MCF 10A (cell line): ENCODE data around the gene PHACTR1. TPM values are rescaled to one million over a fixed set of nuclear protein-coding genes. Genes with fewer than 3 reads are reported as not detected.

ENCODE experiments used
- BruUV-seq: library from RNA; stranded (reverse); fragments of 400-500 nt; replicated peaks from 2 replicates; lab custom pipeline; 2021; lab: Mats Ljungman, UMichigan
- CTCF ChIA-PET: fragments of 300-600 bp; sonication (Branson Sonifier 250); formaldehyde crosslinking; extraction: SDS; loops from one replicate; lab custom pipeline; 2021; ENCODE audit warnings: antibody characterized with exemption, inconsistent platforms; lab: Yijun Ruan, JAX
- POLR2A ChIA-PET: fragments of 300-600, 350-650 bp; sonication (Branson Sonifier 250); formaldehyde crosslinking; extraction: SDS; loops from one replicate; lab custom pipeline; 2020; ENCODE audit warnings: antibody characterized with exemption, inconsistent platforms; lab: Yijun Ruan, JAX
- DNase-seq: peaks from one replicate; pipeline ENCODE4 v3.0.0-alpha.2; 2018; ENCODE audit not compliant: unreplicated experiment
- H3K27ac Mint-ChIP-seq: one replicate; pipeline ENCODE4 v1.8.0; 2022; ENCODE audit warnings: mild to moderate bottlenecking, low read depth, mixed read lengths; ENCODE audit not compliant: unreplicated experiment
- H3K27me3 Mint-ChIP-seq: one replicate; pipeline ENCODE4 v1.8.0; 2022; ENCODE audit warnings: mixed read lengths; ENCODE audit not compliant: insufficient read depth, unreplicated experiment
- H3K36me3 Mint-ChIP-seq: one replicate; pipeline ENCODE4 v1.8.0; 2022; ENCODE audit warnings: mild to moderate bottlenecking, moderate library complexity, mixed read lengths; ENCODE audit not compliant: insufficient read depth, unreplicated experiment
- H3K4me1 Mint-ChIP-seq: one replicate; pipeline ENCODE4 v1.8.0; 2022; ENCODE audit warnings: mixed read lengths; ENCODE audit not compliant: insufficient read depth, unreplicated experiment
- H3K4me3 Mint-ChIP-seq: one replicate; pipeline ENCODE4 v1.8.0; 2022; ENCODE audit warnings: mild to moderate bottlenecking, moderate library complexity, mixed read lengths; ENCODE audit not compliant: unreplicated experiment
- H3K9me3 Mint-ChIP-seq: one replicate; pipeline ENCODE4 v1.8.0; 2022; ENCODE audit warnings: mixed read lengths; ENCODE audit not compliant: unreplicated experiment
- intact Hi-C: fragments of 100-400 bp; cut with micrococcal nuclease; formaldehyde crosslinking; loops from 2 replicates; pipeline ENCODE4 v1.14.1; 2022
- total RNA-seq: library from RNA; stranded (reverse); gene quantifications from 2 replicates; pipeline ENCODE4 v1.2.3, GENCODE V29; 2022
- TF ChIP-seq, protein P1 (sequence below): fragments of 200-600 bp; IDR thresholded peaks from one replicate; pipeline ENCODE4 v1.8.0; 2022; ENCODE audit warnings: antibody characterized with exemption, mild to moderate bottlenecking; ENCODE audit not compliant: unreplicated experiment

PHACTR1 gene
- total RNA-seq, 1 experiment from 2014 or later = not detected

DNA sequence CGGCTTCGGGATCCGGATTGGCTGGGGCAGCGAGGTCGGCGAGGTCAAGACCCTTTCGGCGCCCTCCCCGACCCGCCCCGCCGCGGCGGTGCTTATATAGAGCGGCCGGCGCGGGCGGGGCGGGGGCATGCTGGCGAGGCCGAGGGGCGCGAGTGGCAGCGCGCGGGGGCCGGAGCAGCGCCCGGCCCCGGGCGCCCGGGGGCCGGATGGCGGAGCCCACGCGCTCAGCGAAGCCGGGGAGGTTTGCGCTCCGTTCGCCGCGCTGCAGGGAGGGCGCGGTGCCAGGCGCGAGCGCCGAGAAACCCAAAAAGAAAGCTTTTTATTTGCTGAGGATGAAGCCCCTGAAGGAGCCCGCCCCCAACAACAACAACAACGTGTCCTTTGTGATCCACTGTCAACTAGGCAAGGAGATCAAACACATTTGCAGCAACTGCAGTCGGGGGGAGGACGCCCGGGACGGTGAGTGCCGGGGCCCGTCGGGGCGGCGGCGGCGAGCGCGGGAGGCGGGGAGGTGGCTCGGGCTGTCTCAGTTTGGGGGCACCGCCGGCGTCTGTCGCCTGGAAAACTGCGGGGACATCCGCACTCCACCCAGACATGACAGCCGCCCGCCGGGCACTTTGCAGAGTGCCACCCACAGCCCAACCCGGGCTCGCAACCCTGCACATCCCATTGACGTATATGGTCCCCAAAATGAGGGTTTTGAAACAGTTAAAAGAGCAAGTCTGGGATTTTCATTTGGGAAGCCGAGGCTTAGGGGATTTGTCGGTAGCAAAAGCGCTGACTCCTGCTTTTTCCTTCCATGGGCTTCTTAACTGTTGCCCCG lies 297.3 kb downstream of the PHACTR1 start:
- Mint-ChIP-seq H3K27ac (no peak overlapping the region), H3K36me3 (no peaks in the 10 kb centered on the region), H3K4me3 (no peak overlapping the region), H3K4me1 (no peaks in the 10 kb centered on the region), H3K9me3 (no peaks in the 10 kb centered on the region), H3K27me3 (peaks cover 68% of the 10 kb centered on the region)
- CTCF ChIA-PET = interaction anchor here (0.7 kb wide), 1 partner anchor 99 kb away, joined by 4 read pairs; no protein-coding TSS in a partner anchor
- no TSS peak for BruUV-seq
- TF ChIP-seq, protein P1, sequence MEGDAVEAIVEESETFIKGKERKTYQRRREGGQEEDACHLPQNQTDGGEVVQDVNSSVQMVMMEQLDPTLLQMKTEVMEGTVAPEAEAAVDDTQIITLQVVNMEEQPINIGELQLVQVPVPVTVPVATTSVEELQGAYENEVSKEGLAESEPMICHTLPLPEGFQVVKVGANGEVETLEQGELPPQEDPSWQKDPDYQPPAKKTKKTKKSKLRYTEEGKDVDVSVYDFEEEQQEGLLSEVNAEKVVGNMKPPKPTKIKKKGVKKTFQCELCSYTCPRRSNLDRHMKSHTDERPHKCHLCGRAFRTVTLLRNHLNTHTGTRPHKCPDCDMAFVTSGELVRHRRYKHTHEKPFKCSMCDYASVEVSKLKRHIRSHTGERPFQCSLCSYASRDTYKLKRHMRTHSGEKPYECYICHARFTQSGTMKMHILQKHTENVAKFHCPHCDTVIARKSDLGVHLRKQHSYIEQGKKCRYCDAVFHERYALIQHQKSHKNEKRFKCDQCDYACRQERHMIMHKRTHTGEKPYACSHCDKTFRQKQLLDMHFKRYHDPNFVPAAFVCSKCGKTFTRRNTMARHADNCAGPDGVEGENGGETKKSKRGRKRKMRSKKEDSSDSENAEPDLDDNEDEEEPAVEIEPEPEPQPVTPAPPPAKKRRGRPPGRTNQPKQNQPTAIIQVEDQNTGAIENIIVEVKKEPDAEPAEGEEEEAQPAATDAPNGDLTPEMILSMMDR = no peak
- POLR2A ChIA-PET = no interaction called here
- intact Hi-C loops = no loop called here
- no peak for DNase-seq

DNA sequence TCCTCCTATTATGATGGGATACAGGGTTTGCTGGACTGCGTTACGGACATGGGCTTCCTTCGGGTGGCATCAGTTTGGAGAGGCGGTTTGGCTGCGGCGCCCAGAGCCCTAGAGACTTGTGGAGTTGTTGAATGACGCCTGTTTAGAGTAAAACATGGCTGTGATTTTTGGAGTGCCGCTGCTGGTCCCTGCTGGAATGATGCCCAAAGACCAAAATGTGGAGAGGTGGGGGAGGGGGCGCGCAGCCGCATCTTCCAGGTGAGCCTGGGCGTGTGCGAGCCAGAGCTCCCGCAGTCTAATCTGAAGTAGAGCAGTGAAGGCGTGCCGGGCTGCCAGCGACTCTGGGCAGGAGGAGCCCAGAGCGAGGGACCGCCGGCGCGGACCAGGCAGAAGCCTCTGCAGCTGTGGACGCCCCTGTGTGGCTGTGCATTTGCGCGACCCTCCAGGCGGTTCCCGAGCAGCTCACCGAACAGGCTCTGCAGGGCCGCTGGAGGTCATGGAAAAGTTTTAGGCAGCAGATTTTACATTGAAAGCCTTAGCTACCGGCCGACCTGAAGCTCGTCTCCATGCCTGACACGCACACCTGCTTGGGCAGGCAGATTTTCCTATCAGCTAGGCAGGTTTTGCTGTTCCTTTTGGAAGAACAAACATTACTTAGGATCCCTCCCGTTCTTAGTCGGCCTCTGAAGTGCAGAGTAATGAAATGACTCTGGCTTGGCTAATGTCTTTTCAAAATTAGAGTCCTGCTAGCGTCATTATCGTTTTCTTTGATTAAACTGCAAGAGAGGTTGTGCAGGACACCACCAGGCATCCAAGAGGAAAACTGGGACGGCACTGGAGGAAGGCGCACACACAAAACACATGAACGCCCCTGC lies 298.2 kb downstream of the PHACTR1 start:
- H3K4me3 Mint-ChIP-seq = no peak overlapping the region
- H3K27me3 Mint-ChIP-seq = peaks cover 62% of the 10 kb centered on the region
- CTCF ChIA-PET = interaction anchor here (0.7 kb wide), 1 partner anchor 1887 kb away, joined by 5 read pairs; no protein-coding TSS in a partner anchor
- H3K27ac Mint-ChIP-seq = no peak overlapping the region
- POLR2A ChIA-PET = no interaction called here
- TF ChIP-seq, protein P1 = no peak
- no peaks in the 10 kb centered on the region for H3K9me3 Mint-ChIP-seq
- H3K4me1 Mint-ChIP-seq = no peaks in the 10 kb centered on the region
- intact Hi-C loops = no loop called here
- no TSS peak for BruUV-seq
- no peak for DNase-seq
- H3K36me3 Mint-ChIP-seq = no peaks in the 10 kb centered on the region

DNA sequence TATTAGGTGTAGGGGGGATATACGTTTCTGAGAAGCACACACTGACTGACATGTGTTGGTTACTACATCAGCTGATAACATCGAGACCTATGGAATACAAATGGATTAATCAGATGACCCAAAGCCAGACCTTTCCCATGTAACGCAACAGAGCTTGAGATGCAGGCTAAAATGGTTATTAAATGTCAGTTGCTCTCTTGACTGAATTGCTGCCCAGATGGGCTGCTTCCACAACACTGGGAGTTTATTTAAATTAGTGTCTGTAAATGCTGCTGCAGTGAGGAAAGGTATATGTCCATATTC lies 298.8 kb downstream of the PHACTR1 start:
- H3K27ac Mint-ChIP-seq = no peak overlapping the region
- ChIA-PET POLR2A (no interaction called here), CTCF (no interaction called here)
- no peaks in the 10 kb centered on the region for H3K9me3 Mint-ChIP-seq
- intact Hi-C loops = no loop called here
- H3K4me1 Mint-ChIP-seq = no peaks in the 10 kb centered on the region
- H3K27me3 Mint-ChIP-seq = peaks cover 64% of the 10 kb centered on the region
- H3K4me3 Mint-ChIP-seq = no peak overlapping the region
- TF ChIP-seq, protein P1 = no peak
- H3K36me3 Mint-ChIP-seq = no peaks in the 10 kb centered on the region
- BruUV-seq = no TSS peak
- DNase-seq = no peak

DNA sequence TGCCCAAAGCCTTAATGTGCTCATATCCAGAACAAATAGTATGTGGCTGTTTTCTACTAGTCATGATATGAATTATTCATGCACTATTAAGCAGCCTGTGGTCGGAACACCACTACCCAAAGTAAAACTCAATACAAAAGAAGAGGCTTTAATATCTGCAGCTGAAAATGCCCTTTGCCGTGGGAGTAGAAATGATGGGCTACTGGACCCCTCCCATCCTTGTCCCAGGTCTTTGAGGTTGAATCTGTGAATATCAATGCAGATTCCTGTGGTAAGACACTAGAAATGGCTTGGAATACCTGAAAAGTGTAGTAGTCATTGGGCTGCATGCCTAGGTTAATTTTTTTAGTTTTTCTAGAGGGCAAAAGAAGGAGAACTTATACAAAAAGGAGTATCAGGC lies 308.0 kb downstream of the PHACTR1 start:
- Mint-ChIP-seq H3K36me3 (no peaks in the 10 kb centered on the region), H3K4me3 (no peak overlapping the region), H3K4me1 (no peaks in the 10 kb centered on the region), H3K27ac (no peak overlapping the region), H3K9me3 (no peaks in the 10 kb centered on the region), H3K27me3 (peaks cover 50% of the 10 kb centered on the region)
- BruUV-seq = no TSS peak
- DNase-seq = no peak
- TF ChIP-seq, protein P1 = no peak
- CTCF ChIA-PET = interaction anchor here (0.7 kb wide), 1 partner anchor 99 kb away, joined by 3 read pairs; no protein-coding TSS in a partner anchor
- intact Hi-C loops = no loop called here
- POLR2A ChIA-PET = no interaction called here
